ENCODE measurements around the gene PRDM12.
"Not testable (repeated sequence)": the region's sequence is repeated elsewhere in the genome, so short reads cannot be mapped to it uniquely, and the experiment has no call there.

The PRDM12 gene

DNA sequence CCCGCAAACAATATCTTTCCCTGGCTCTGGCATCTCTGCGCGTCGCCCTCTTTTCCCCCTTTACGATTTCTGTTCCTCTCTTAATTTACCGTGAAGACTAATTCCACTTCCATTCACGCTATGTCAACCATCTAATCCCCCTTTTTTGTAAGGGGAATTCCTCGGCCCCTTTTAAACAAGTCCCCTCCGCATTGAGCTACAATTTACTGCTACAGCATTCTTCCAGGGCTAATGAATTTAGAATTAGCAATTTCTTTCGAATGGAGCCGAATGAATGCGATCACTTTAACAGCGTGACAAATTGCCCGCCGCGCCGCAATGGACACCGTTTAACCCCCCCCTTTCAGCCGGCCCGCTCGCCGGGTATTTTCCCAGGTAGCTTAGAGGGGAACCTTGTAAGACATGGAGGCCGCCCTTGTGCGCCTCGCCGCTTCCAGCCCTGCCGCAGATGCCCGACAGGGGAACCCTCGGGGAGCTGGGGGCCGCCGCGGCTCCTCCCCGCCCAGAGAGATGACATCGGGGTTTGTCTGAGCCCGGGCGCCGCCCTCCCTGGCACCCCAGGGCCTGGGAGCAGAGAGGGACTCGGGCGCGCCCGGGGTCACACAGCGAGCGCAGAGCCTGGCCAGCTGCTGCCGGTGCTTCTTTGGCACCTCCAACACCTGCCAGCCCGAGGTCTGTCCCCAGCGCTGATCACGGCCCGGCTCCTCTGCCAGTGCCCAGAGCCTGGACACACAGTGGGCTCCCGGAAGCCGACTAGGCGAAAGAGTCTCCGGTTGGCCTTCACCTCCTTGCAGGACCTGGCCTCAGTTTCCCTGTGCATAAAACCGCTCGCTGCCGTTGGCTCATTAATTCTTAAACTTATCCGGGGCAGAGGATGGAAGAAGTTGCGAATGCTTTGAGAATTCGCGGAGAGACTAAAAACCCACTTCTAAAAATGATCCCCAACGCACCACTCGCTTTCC, 1.3 kb downstream of the PRDM12 start:
- no peak for DNase-seq

DNA sequence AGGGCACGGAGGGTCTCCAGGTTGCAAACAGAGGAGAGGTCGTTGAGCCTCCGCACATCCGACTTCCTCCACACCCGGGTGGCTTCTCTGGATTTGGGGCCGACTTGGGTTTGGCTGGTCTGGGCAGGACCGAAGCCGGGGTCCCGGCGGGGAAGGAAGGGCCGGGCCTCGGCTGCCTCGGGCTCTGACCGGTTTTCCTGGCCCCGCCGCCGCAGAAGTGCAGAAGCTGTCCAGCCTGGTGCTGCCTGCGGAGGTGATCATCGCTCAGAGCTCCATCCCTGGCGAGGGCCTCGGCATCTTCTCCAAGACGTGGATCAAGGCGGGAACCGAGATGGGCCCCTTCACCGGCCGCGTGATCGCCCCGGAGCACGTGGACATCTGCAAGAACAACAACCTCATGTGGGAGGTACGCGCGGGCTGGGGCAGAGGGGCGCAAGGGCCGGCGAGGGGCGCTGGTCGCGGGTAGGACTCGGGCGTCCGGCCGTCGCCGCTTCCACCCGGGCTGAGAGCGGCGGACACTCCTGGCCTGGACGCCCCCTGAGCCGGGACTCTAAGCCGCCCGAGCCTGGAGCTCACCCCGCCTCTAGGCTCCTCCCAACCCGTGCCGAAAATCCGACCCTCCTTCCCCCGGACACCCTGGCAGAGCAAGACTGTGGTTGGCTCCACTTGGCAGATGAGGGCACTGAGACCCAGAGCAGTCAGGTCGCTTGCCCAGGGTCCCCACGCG, 2.2 kb downstream of the PRDM12 start:
- no peak for DNase-seq

DNA sequence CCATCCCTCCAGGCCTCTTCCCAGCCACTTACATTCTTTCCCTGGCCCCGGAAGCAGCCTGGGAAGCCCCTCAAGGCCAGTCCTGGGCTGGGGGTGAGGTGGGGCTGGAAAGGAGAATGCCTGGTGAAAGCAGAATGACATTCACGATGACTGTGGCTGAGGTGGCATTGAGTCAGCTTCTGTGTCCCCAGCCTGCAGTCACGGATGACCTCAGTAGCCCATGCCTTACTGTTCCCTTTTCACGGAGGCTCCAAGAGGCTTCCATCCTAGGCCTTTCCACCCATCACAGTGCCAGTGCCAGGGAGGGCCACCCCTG, 2.7 kb downstream of the PRDM12 start:
- DNase-seq, result no peak

DNA sequence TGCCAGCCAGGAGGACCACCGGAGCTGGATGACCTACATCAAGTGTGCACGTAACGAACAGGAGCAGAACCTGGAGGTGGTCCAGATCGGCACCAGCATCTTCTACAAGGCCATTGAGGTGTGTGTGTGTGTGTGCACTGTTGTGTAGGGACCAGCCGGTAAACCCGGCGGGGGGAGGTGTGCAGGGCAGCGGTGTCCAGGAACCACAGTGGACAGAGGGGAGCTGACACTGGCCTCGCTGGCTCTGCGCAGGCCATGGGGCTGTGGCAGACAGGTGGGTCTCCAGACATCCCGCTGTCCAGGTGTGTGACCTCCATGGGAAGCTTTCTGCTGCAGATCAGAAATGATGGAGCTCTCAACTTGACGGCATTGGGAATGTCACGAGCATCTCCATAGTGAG, 3.8 kb downstream of the PRDM12 start:
- no peak for DNase-seq

DNA sequence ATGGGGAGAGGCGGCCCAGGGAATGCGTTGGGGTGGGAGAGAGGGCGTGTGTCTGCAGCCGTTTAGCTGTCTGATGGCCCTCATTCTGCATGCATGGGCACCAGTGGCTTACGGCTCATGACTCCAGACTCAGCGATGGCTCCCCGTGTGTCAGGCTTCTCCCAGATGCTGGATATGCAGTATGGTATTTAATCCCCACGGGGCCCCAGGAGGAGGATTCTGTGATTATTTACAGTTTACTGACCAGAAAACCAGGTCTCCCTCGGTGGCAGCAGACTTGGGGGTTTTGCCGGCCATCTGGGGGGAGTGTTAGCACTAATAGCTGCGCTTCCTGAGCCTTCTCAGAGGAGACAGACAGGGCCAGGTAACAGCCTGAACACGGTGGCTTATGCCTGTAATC, 4.3 kb downstream of the PRDM12 start:
- no peak for DNase-seq

DNA sequence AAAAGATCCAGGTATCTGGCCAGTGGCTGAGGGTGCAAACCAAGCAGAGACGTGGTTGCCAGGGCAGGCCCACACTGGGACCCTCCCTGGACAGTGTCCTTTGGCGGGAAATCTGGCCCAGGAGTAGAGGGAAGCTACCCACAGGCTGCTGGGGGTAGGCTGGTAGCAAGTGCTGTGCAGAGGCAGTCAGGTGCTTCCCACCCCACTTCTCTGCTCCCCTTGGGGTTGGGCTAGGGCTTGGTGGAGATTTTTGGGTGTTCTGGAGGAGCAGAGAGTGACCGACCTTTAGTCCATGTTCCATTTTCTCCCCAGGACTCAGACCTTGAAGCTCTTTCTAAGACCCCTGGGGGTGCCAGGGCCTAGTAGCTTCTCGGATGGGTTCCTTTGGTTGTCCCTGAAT, 5.6 kb downstream of the PRDM12 start:
- no peak for DNase-seq

DNA sequence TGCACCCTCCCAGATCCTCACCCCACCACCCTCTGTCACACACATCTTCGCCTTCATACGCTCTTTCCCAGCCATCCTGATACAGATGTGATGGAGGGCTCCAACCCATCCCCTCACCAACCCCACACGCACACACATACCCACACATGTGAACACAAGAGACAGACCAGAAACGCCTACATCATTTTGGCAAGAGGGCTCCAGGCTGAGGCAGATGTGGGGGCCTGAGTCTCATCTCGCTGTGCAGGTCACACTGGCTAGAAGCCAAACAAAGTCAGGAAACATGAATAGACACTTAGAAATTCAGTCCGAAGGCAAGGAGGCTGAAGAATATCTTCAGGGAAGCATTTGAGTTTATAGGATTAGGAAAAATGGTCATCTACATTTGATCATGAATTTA, 6.2 kb downstream of the PRDM12 start:
- no peak for DNase-seq

DNA sequence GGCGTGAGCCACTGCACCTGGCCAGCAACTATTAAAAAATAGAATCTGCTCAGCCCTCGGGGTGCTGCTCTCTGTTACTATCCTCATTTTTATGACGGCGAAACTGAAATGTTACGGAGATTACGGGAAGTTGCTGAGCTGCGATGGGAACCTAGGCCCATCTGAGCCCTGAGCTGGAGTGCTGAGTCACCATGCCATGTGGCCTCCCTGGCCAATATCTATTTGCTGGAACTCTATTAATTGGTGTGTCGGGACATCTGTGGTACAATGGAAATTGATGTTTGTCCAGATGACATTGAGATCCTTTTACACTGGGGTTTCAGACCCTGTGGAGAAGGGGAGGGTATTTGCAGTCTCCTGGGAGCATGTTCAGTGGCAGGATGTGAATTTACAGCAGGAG, 8.1 kb downstream of the PRDM12 start:
- no peak for DNase-seq

DNA sequence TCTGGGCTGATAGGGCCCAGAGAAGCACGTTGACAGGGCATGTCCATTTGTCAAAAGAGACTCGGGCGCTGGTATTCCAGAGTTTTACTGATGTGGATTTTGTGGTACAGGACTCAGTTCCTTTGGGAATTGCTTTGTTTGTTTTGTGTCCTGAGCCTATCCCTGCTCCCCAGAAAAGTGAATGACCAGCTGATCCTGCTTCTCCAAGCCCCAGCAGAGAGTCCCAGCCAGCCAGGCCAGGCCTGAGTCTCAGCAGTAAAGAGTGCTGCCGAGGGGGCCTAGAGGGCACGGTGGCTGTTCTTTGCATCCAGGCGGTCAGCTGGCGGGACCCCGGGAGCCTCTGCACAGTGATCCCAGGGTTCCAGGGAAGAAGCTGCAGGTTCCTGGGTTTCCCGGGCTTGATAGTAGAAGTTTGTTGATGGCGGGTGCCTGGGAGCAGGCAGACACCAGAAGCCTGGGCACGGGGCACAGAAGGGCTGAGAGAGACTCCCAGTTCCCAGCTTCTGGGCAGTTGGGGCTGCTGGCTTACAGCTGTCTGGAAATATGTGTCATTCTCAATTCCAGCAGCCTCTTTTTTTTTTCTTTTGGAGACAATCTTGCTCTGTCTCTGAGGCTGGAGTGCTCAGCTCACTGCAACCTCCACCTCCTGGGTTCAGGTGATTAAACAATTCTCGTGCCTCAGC, 8.7 kb downstream of the PRDM12 start:
- DNase-seq, result no peak

DNA sequence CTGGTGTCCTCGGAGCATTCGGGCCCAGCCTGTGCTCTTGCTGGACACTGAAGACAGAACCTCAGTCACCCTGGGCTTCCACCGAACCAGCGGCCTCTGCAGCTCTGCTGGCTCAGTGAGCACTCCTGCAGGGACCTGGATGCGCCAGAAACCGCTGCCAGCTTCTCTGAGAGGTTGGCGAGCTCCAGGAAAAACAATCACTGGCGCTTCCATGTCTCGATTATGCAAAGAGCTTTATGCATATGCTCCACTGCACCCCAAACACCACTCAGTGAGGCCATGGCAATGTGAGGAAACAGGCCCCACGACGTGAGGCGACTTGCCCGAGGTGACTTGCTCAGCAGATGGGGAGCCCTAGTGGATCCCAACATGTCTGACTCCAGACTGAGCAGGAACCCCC, 11.0 kb downstream of the PRDM12 start:
- no peak for DNase-seq

DNA sequence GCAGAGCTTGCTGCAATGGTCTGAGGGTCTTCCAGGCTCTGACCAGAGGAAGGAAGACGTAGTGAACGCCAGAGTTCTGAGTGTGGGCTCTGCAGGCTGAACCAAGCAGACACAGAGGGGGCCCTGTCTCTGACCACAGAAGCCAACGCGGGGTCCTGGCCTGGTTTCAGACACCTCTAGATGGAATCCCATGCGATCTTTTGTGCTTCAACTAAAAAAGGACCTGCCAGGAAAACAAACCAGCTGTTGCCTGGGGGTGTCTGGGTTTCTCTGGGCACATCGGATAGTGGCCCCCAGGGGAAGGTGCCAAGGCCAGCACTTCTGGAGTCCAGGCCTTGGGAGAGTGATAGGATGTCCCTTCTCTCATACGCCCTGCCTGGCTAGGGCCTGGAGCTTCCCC, 12.9 kb downstream of the PRDM12 start:
- DNase-seq, result no peak

DNA sequence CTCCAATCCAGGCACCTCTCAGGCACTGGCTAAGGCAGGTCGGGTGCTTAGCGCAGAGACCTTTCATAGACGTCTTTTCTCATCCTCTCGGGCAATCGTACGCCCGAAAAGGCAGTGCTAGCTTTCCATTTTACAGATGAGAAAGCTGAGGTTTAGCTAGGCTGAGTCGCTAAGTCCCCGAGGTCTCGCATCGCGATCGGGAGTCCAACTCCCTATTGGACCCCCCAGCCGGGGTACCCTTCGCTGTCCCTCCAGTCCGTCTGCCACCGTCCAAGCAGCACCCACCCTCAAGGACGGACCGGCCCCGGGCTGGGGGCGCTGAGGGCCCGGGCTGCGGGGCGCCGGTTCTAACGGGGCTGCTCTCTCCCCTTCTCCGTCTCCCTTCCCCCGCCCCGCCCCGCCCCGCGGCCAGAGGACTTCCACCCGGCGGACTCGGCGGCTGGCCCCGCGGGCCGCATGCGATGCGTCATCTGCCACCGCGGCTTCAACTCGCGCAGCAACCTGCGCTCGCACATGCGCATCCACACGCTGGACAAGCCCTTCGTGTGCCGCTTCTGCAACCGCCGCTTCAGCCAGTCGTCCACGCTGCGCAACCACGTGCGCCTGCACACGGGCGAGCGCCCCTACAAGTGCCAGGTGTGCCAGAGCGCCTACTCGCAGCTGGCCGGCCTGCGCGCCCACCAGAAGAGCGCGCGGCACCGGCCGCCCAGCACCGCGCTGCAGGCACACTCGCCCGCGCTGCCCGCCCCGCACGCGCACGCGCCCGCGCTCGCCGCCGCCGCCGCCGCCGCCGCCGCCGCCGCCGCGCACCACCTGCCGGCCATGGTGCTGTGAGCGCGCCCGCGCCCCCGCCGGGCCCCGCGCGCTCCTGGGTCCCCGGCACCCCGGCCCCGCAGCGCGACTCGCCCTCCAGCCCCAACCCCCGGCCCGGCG, 16.7 kb downstream of the PRDM12 start:
- peak; percentile 78 for DNase-seq

DNA sequence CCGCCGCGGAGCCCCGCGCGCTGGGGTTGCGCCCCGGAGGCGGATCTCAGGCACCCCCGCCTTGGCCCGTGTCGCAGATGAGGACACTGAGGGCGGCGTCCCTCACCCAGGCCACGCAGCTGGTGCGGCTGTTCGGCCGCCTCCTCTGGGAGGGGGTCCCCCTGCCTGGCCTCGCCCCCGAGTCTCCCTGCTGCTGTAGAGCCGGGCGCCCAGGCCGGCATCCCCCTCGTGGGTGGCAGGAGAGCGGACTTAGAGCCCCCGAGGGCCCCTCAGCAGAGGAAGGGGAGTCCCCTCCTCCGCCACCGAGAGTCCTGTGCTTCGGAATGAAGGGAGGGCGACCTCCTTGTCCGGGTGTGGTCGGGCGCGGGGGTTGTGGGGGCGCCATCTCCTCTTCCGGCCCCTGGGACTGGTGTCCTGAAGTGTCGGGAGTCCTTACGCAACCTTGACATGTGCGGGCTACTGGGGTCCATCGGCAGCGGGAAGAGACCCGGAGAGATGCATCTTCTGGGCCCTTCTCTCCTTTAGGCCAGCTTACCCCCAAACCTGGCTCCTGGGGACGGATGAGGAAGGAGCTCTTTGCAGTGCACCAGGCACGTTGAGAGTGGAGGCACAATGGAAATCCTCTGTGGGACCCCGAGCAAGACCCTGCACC, 17.5 kb downstream of the PRDM12 start:
- no peak for DNase-seq

DNA sequence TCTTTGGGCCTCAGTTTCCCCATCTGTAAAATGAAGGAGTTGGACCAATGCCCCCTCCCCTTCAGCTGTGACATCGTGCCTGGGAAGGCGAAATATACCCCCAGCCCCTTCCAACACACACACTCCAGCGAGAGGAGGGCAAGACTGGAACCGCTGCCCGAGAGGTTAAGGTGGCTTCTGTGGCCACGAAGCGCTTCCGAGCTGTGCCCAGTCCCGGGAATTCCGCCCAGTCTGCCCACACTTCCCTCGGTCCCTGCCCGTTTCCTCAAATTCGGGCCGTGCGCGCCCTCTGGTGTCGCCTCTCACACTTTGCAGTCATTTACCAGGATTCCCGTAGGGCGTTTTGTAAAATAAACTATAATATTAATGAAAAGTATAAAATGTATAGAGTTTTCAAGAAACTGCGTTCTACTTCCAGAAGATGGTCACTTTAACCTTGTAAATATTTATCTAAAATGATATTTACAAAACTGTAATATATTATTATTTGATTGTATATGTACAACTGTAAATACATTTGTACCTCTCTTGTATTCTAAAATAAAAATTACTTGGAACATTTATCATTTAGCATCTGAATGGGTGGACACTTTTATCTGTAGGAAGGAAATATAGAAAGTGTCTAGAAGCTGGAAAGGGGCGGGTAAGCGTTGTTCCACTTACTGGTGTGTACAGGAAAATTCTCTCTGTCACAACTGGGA, 18.2 kb downstream of the PRDM12 start:
- DNase-seq, result peak; percentile 78

DNA sequence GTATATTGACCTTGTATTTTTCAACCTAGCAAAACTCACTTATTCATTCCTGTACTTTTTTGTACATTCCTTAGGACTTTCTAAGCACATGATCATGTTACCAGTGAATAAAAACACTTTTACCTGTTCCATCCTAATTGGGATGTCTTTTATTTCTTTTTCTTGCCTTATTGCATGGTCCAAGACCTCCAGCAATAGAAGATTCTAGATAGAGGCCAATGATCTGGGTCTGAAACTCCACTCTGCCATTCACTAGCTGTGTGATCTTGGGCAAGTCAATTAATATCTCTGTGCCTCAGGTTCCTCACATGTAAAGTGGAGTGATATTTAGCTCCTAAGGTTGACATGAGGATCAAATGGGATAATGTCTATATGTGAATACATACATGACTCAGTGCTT, 20.7 kb downstream of the PRDM12 start:
- no peak for DNase-seq

DNA sequence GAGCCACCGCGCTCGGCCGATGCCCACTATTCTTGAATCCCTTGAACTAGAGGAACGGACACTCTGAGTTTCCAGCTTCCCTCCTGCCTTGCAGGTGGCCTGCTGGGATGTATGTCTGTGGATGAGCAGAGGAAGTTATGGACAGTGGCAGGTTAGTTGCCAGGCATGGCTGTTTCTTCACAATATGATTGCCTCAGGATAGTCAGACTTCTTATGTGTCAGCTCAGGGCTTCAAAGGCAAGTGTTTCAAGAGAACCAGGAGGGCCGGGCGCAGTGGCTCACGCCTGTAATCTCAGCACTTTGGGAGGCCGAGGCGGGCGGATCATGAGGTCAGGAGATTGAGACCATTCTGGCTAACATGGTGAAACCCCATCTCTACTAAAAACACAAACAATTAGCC, 21.6 kb downstream of the PRDM12 start:
- not testable (repeated sequence) for DNase-seq

DNA sequence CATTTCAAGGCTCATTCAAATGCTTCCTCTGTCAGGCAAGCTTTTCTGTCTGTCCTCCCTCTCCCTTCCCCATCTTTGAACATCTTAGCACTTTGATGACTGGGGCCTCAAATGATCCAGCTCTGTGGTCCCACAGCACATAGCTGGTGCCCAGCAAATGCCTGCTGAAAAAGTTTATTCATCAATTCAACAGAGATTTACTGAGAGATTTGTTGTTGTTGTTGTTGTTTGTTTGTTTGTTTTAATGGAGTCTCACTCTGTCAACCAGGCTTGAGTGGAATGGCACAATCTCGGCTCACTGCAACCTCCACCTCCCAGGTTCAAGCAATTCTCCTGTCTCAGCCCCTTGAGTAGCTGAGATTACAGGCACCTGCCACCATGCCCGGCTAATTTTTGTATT, 23.2 kb downstream of the PRDM12 start:
- no peak for DNase-seq

DNA sequence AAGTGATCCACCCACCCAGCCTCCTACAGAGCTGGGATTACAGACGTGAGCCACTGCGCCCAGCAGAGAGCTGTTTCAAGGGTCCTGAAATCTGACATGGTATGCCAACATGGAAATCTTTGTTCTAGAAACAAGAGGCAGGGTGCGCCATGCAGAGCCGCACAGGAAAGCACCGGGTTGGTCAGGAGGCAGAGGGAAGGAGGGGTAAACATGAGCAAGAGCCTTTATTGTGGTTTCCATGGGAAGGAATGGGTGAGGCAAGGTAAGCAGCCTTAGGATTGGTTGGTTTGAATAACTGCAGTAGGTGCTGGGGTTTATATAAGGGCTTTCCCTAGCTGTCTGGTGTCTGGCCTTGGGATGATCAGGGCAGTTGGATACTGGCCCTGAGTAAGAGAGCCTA, 23.7 kb downstream of the PRDM12 start:
- DNase-seq, result no peak

DNA sequence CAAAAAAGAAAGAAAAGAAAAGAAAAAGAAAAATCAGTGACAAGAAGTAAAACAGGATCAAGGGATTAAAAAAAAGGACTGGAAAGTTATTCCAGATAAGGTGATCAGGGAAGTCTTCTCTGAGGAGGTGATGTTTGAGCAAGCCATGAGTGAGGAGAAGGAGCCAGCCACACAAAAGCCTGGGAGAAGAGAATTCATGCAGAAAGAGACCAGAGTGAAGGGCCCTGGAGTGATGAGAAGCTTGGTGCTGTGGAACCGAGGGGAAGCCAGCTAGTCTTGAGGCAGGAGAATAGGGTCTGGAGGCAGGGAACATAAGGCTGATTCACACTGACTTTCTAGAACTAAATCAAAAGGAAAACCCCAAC, 25.2 kb downstream of the PRDM12 start:
- DNase-seq, result no peak

DNA sequence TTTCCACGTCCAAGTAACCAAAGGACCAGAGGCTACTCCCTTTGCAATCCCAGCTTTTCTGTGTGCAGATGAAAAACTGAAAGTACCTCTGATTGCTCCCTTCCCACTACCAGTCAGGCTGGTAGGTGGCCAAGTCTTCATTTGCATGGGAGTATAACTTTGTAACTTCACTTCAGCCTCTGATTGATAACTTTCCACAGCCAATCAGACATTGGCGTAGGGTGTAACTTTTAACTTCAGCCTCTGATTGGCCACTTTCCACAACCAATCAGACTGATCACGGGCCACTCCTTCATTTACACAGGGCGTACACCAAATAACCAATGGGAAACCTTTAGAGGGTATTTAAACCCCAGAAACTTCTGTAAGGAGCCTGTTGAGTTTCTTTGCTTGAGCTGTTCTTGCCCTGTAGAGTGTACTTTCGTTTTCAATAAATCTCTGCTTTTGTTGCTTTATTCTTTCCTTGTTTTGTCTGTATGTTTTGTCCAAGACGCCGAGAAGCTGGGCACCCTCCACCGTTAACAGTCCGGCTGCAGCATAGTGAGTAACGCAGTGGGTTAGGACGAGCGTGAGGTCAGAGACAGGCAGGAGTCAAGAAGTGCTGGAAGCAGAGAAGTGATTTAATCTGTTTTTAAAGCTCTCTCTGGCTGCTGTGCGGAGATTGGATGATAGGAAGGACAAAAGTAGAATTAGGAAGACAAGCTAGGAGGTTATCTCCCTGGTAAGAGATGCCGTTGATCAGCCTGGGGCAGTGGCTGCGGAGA, 25.7 kb downstream of the PRDM12 start:
- DNase-seq, result peak; percentile 71

DNA sequence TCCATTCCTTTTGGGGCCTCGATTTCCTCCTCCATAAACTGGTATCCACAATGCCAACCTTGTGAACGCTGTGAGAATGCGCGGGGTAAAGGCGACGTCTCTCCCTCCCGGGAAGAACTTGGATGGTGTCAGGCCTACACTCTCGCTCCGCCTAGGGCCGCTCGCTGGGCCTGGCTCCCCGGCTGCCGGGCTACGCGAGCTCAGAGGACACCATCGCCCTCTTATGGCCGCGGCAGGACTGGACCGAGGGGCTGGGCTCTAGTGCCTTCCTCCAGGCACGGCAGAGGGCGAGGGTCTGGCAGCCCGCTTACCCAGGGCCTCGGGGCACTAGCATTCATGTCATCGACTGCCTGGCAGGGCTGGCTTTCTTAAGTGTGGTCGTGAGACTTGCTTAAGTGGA, 27.9 kb downstream of the PRDM12 start:
- peak; percentile 52 for DNase-seq
